Measurements from ENCODE around the gene GUCY1A1. TPM values are rescaled to one million over a fixed set of nuclear protein-coding genes. Genes with fewer than 3 reads are reported as not detected.

Gene GUCY1A1
- total RNA-seq, 1 experiment from 2014 or later: not detected

- H3K4me2 ChIP-seq (ENCODE audit: low read length): no peak overlapping the region
- H3K27me3 ChIP-seq (ENCODE audit: insufficient read depth, low read length): no peaks in the 10 kb centered on the region
- TF ChIP-seq FOSL1 (IDR thresholded peaks at IDR 0.05; ENCODE audit: low read depth) (no peak), EZH2 (IDR thresholded peaks at IDR 0.05) (no peak), POLR2A (IDR thresholded peaks at IDR 0.05; ENCODE audit: borderline replicate concordance, extremely low read depth, insufficient read depth, insufficient read length) (no peak), ZFX (IDR thresholded peaks at IDR 0.05) (no peak), CEBPB (IDR thresholded peaks at IDR 0.05; ENCODE audit: low read depth) (no peak), EZH2phosphoT487 (IDR thresholded peaks at IDR 0.05; ENCODE audit: borderline replicate concordance) (no peak), SP1 (IDR thresholded peaks at IDR 0.05; ENCODE audit: low read depth) (no peak), REST (IDR thresholded peaks at IDR 0.05; ENCODE audit: low read depth) (no peak), SIN3A (IDR thresholded peaks at IDR 0.05; ENCODE audit: low read depth) (no peak), JUND (IDR thresholded peaks at IDR 0.05) (no peak), ZBTB33 (IDR thresholded peaks at IDR 0.05; ENCODE audit: extremely low read depth, insufficient replicate concordance, low read length) (no peak), ZNF274 (IDR thresholded peaks at IDR 0.05; ENCODE audit: low read depth, low read length) (no peak)
- H2AFZ ChIP-seq (ENCODE audit: low read depth, low read length, poor library complexity, severe bottlenecking): no peak overlapping the region
- H3K9me3 ChIP-seq (ENCODE audit: control insufficient read depth in 1 of 2, insufficient read depth in 1 of 2, low read depth in 1 of 2, low read length in 2 of 2): no peaks in the 10 kb centered on the region
- no peaks in the 10 kb centered on the region for H4K20me1 ChIP-seq (ENCODE audit: insufficient read depth)
- H3K79me2 ChIP-seq (ENCODE audit: insufficient read depth, low read length): no peaks in the 10 kb centered on the region
- H3K9ac ChIP-seq (ENCODE audit: low read length): no peak overlapping the region
- POLR2A ChIA-PET: no interaction called here
- no peak overlapping the region for H3K27ac ChIP-seq (ENCODE audit: low read depth, low read length)
- CTCF ChIA-PET: no interaction called here
- no peak for DNase-seq (ENCODE audit: low read depth, low spot score)
- RAD21 ChIA-PET (ENCODE audit: low non-redundant PET in 1 of 2, low total read pairs in 2 of 2, uncharacterized antibody in 2 of 2, unreplicated experiment in 2 of 2): no interaction called here
- intact Hi-C loops (cut with micrococcal nuclease): no loop called here
- no peaks in the 10 kb centered on the region for H3K4me1 ChIP-seq (ENCODE audit: control insufficient read depth in 1 of 2, insufficient read depth in 2 of 2, low read length in 2 of 2)
- BruUV-seq (replicated peaks): no TSS peak
- no peak overlapping the region for H3K4me3 ChIP-seq (replicated peaks in 1 of 2; ENCODE audit: low read depth in 1 of 2, low read length in 2 of 2)
- H3K36me3 ChIP-seq (ENCODE audit: control insufficient read depth in 1 of 2, insufficient read depth in 2 of 2, low read length in 2 of 2): no peaks in the 10 kb centered on the region
- no peak for ATAC-seq
- no peaks in the 10 kb centered on the region for H3K9me2 ChIP-seq (ENCODE audit: insufficient read depth)
Measured at GRCh38 chr4:155640751-155641150, 25.9 kb upstream of the GUCY1A1 start.

Data from HCT116 (cell line).